ENCODE measurements around the gene CCDC195. TPM values are rescaled to one million over a fixed set of nuclear protein-coding genes. Genes with fewer than 3 reads are reported as not detected.

The CCDC195 gene
- total RNA-seq, 1 donor from 2014 or later, result not detected

- Histone ChIP-seq H3K4me1 (no peaks in the 10 kb centered on the region), H3K9me3 (ENCODE audit: low read depth) (peaks cover 5% of the 10 kb centered on the region), H3K79me2 (ENCODE audit: low read depth) (no peaks in the 10 kb centered on the region), H3K4me3 (no peak overlapping the region), H2AFZ (replicated peaks) (no peak overlapping the region), H3K36me3 (no peaks in the 10 kb centered on the region), H3K4me2 (no peak overlapping the region), H4K20me1 (ENCODE audit: low read depth) (no peaks in the 10 kb centered on the region), H3K27ac (no peak overlapping the region), H3F3A (ENCODE audit: low read depth) (no peaks in the 10 kb centered on the region), H3K9ac (no peak overlapping the region), H3K27me3 (no peaks in the 10 kb centered on the region)
- Mint-ChIP-seq H3K27me3 (ENCODE audit: insufficient read depth, low read depth) (peaks cover 7% of the 10 kb centered on the region), H3K36me3 (peaks cover 9% of the 10 kb centered on the region), H3K4me1 (no peaks in the 10 kb centered on the region), H3K4me3 (no peak overlapping the region), H3K27ac (no peak overlapping the region), H3K9me3 (peaks cover 22% of the 10 kb centered on the region)
- no peak for DNase-seq (ENCODE audit: low spot score)
- no peak for TF ChIP-seq EZH2 (IDR thresholded peaks at IDR 0.05)
- no peak for TF ChIP-seq CTCF (IDR thresholded peaks at IDR 0.05)
- no peak for TF ChIP-seq EZH2phosphoT487 (IDR thresholded peaks at IDR 0.05)
Measured at GRCh38 chr2:224753743-224754540, 37.8 kb upstream of the CCDC195 start.

GRCh38 chr2:224751996-224752698 is 36.0 kb upstream of the CCDC195 start:
- no peak overlapping the region for H3K4me2 ChIP-seq
- Mint-ChIP-seq H3K4me3 (no peak overlapping the region), H3K27ac (no peak overlapping the region), H3K36me3 (peaks cover under 1% of the 10 kb centered on the region), H3K9me3 (peaks cover 4% of the 10 kb centered on the region), H3K4me1 (no peaks in the 10 kb centered on the region), H3K27me3 (ENCODE audit: insufficient read depth, low read depth) (peaks cover 2% of the 10 kb centered on the region)
- H3K4me3 ChIP-seq, result no peak overlapping the region
- H3K9me3 ChIP-seq (ENCODE audit: low read depth), result peaks cover 1% of the 10 kb centered on the region
- no peak overlapping the region for H2AFZ ChIP-seq (replicated peaks)
- no peak for DNase-seq (ENCODE audit: low spot score)
- H3K36me3 ChIP-seq, result no peaks in the 10 kb centered on the region
- no peaks in the 10 kb centered on the region for H3K79me2 ChIP-seq (ENCODE audit: low read depth)
- H3F3A ChIP-seq (ENCODE audit: low read depth), result no peaks in the 10 kb centered on the region
- H3K27me3 ChIP-seq, result no peaks in the 10 kb centered on the region
- H3K9ac ChIP-seq, result no peak overlapping the region
- TF ChIP-seq CTCF (IDR thresholded peaks at IDR 0.05) (no peak), EZH2 (IDR thresholded peaks at IDR 0.05) (no peak), EZH2phosphoT487 (IDR thresholded peaks at IDR 0.05) (no peak)
- H3K4me1 ChIP-seq, result no peaks in the 10 kb centered on the region
- H4K20me1 ChIP-seq (ENCODE audit: low read depth), result no peaks in the 10 kb centered on the region
- H3K27ac ChIP-seq, result no peak overlapping the region

GRCh38 chr2:224749136-224749535 is 33.0 kb upstream of the CCDC195 start:
- Histone ChIP-seq H3K9me3 (ENCODE audit: low read depth) (no peaks in the 10 kb centered on the region), H3K4me1 (no peaks in the 10 kb centered on the region), H3K4me3 (no peak overlapping the region), H3K79me2 (ENCODE audit: low read depth) (no peaks in the 10 kb centered on the region), H3K9ac (no peak overlapping the region), H4K20me1 (ENCODE audit: low read depth) (no peaks in the 10 kb centered on the region), H3F3A (ENCODE audit: low read depth) (no peaks in the 10 kb centered on the region), H2AFZ (replicated peaks) (no peak overlapping the region), H3K4me2 (no peak overlapping the region), H3K27me3 (no peaks in the 10 kb centered on the region), H3K27ac (no peak overlapping the region), H3K36me3 (no peaks in the 10 kb centered on the region)
- no peaks in the 10 kb centered on the region for H3K36me3 Mint-ChIP-seq
- peak; percentile 44 for TF ChIP-seq CTCF (IDR thresholded peaks at IDR 0.05)
- no peak for TF ChIP-seq EZH2phosphoT487 (IDR thresholded peaks at IDR 0.05)
- no peaks in the 10 kb centered on the region for H3K4me1 Mint-ChIP-seq
- H3K9me3 Mint-ChIP-seq, result no peaks in the 10 kb centered on the region
- peaks cover 2% of the 10 kb centered on the region for H3K27me3 Mint-ChIP-seq (ENCODE audit: insufficient read depth, low read depth)
- H3K27ac Mint-ChIP-seq, result no peak overlapping the region
- H3K4me3 Mint-ChIP-seq, result no peak overlapping the region
- peak; percentile 19 for DNase-seq (ENCODE audit: low spot score)
